ENCODE results near the gene TCFL5.

Gene TCFL5

GRCh38 chr20:62824476-62825332 lies 36.9 kb downstream of the TCFL5 start:
- DNase-seq: peak in 2 of 58 donors; percentile 18 to 29

- no peak for DNase-seq
Observed at GRCh38 chr20:62823688-62824475, 37.7 kb downstream of the TCFL5 start.

GRCh38 chr20:62822788-62823651 lies 38.6 kb downstream of the TCFL5 start:
- DNase-seq: peak in 2 of 58 donors; percentile 9 to 17

DNA sequence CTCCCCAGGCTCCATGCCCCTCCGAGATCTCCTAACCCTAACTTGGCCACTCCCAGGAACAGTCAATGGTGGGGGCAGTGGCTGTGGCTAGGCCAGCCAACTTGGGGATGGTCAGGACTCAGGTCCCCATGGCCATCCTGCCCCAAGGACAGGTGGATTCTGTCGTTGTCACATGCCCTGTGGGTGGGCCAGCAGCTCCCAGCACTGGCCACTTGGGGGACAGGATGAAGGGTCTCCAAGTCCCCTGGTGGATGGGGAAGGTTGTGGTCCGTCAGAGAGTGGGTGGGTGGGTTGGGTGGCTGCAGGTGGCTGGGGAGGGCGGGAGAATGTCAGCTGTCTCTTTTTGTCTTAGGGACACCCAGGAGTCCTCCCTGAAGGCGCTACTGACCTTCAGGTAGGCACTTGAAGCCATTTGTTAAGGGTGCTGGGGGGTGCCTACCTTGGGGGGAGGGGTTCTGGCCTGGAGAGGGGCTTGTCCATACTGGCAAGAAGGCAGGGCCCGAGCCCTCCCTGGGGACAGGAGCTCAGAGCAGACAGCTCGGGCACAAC lies 39.3 kb downstream of the TCFL5 start:
- DNase-seq: no peak

DNA sequence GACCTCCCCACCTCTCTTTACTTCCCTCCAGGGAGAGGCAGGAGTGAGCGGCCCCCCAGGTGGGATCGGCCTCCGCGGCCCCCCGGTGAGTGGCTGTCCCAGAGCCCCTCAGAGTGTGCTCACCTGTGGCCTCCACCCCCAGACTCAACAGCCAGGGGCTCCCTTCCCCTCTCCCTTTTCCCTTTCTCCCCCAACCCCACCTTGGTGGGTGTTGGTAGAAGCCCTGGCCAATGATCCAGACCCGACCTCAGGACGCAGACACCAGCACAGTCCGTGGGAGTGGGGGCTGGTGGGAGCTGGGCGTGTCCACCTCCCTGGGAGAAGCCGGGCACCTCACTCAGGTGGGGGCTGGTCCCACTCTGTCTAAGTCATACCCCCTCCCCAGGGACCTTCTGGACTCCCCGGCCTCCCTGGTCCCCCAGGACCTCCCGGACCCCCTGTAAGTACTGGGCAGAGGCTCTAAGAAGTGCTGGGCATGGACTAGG lies 39.9 kb downstream of the TCFL5 start:
- no peak for DNase-seq

DNA sequence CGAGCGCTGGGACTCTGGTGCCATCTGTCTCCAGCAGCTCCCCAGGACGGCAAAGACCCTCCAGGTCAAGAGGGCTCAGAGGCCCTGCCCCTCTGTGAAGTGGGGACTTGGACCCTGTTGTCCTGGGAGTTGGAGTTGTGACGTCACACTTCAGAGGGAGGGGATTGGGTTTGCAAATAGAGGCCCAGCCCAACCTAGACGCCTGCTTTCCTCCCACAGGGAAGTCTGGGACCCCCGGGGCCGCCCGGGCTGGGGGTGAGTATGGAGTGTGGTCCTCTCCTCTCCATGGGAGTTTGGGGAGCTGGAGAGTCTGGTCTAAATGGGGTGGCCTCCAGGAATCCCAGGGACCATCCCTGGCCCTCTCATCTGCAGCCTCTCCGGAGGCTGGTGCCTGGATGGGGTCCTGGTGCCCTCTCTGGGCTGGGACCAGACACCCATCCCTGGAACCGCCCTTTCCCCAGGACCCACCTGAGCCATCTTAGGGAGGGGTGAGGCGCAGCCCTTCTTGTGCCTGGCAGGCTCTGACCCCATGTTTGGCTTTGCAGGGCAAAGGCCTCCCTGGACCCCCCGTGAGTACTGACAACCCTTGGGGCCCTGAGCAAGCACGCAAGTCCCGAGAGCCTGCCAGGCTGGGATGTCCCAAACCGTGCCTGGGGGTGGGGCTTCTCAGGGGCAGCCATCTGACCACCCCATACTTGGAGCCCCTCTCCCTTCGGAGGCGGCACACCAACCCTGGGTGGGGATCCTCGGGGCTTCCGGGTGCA lies 40.5 kb downstream of the TCFL5 start:
- DNase-seq: no peak

GRCh38 chr20:62820208-62820961 lies 41.2 kb downstream of the TCFL5 start:
- peak in 10 of 58 donors; percentile 22 to 39 (median 30) for DNase-seq

GRCh38 chr20:62819494-62820174 lies 42.0 kb downstream of the TCFL5 start:
- peak in 9 of 58 donors; percentile 33 to 68 (median 49) for DNase-seq

DNA sequence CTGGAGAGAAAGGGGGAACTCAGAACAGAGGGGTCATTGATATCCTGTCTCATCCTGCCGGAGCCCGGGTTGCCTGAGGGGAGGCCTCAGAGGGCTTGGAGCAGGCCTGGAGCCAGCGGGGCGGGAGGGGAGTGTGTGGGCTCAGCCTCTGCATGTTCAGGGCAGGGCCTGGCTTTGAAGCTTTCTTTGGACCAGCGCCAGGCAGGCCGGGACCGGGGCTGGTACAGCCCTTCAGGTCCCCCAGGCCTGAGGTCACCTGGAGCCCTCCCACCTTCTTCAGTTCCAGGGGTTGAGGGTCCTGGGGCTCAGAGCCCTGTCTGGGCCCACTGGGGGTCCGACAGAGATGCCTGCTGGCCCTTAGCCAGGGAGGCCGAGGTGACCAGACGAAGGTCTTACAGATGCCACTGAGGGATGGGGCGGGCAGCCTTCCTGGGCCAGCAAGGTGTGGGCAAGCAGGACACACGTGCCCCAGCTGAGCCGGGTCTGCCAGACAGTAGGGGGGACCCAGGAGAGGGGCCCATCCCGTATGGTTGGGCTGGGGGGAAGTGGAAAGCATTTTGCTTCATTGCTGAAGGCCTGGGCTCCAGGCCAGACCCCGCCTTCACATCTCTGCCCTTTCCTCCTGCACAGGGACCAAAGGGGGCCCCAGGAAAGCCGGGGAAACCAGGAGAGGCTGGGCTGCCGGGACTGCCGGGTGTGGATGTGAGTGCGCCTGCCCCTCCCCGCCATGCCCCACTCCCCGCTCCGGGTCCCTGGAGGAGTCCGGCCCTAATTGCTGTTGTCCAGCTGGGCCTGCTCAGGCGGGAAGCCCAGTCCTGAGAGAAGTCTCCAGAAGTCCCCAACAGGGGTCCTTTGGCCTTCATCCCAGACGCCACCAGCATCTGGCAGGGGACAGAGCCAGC lies 42.8 kb downstream of the TCFL5 start:
- DNase-seq: peak in 48 of 58 donors; percentile 30 to 88 (median 66)

- DNase-seq: peak in 1 of 58 donors; percentile 31
Observed at GRCh38 chr20:62817975-62818591, 43.5 kb downstream of the TCFL5 start.

GRCh38 chr20:62816884-62817873 lies 44.4 kb downstream of the TCFL5 start, which contains the start of gene COL9A3:
Gene COL9A3 (plus strand): TSS chr20:62817050. CDS start chr20:62817065, 15 bp downstream.
- peak in 36 of 58 donors; percentile 8 to 77 (median 53) for DNase-seq

- peak in 6 of 58 donors; percentile 16 to 55 (median 29) for DNase-seq
Observed at GRCh38 chr20:62816031-62816883, 45.4 kb downstream of the TCFL5 start.

GRCh38 chr20:62815066-62815991 lies 46.3 kb downstream of the TCFL5 start:
- DNase-seq: no peak
